HG02981 (cell line): ENCODE results near the gene ATRAID.
"Not testable (repeated sequence)": the region's sequence is repeated elsewhere in the genome, so short reads cannot be mapped to it uniquely, and the experiment has no call there.

ENCODE experiments used
- ATAC-seq: cut with Tn5 transposase; IDR thresholded peaks from one replicate; pipeline ENCODE4 v1.9.1; 2021; ENCODE audit warnings: mild to moderate bottlenecking, moderate library complexity; ENCODE audit not compliant: unreplicated experiment

ATRAID gene

GRCh38 chr2:27211943-27212625, at the start of gene ATRAID, which contains the start of gene SLC5A6:
Gene ATRAID (plus strand): TSS chr2:27212041. CDS start chr2:27212369, 328 bp downstream.
Gene SLC5A6 (minus strand): TSS chr2:27212268. CDS start chr2:27207650, 4,618 bp downstream.
- peak; percentile 87 for ATAC-seq

- ATAC-seq, result no peak
Observed at GRCh38 chr2:27162151-27163121, 49.4 kb upstream of the ATRAID start.

- ATAC-seq, result no peak
Observed at GRCh38 chr2:27164960-27165763, 46.7 kb upstream of the ATRAID start.

GRCh38 chr2:27170581-27171337, 41.1 kb upstream of the ATRAID start:
- ATAC-seq, result no peak

GRCh38 chr2:27171351-27171848, 40.4 kb upstream of the ATRAID start:
- no peak for ATAC-seq

GRCh38 chr2:27174638-27175037, 37.2 kb upstream of the ATRAID start:
- no peak for ATAC-seq

- ATAC-seq, result no peak
Observed at GRCh38 chr2:27175330-27175729, 36.5 kb upstream of the ATRAID start.

GRCh38 chr2:27175781-27176180, 36.1 kb upstream of the ATRAID start:
- ATAC-seq, result not testable (repeated sequence)

- ATAC-seq, result no peak
Observed at GRCh38 chr2:27177441-27178351, 34.1 kb upstream of the ATRAID start.

- no peak for ATAC-seq
Observed at GRCh38 chr2:27178469-27178868, 33.4 kb upstream of the ATRAID start.

- ATAC-seq, result no peak
Observed at GRCh38 chr2:27179344-27180000, 32.4 kb upstream of the ATRAID start.

- no peak for ATAC-seq
Observed at GRCh38 chr2:27182346-27182745, 29.5 kb upstream of the ATRAID start.

- no peak for ATAC-seq
Observed at GRCh38 chr2:27184115-27184514, 27.7 kb upstream of the ATRAID start.

GRCh38 chr2:27185331-27186026, 26.4 kb upstream of the ATRAID start:
- ATAC-seq, result no peak

GRCh38 chr2:27186613-27187345, 25.1 kb upstream of the ATRAID start:
- no peak for ATAC-seq

GRCh38 chr2:27189989-27190388, 21.9 kb upstream of the ATRAID start:
- no peak for ATAC-seq
